Stimulated activated CD4-positive, alpha-beta T cell treated with anti-CD3 and anti-CD28 coated beads, Interleukin-12 subunit alpha, Interleukin-12 subunit beta, amount 100 ng/mL, for 24 hours (primary cell): ENCODE results near the gene TRPM1.
A peak's percentile ranks its signal among the peaks of the same experiment; 100 is the strongest.

Experiments used
- DNase-seq, 2 experiments: peaks; one replicate each; pipeline ENCODE4 v3.0.0-alpha.2; 2020; ENCODE audit warnings: low read depth in 2 of 2

TRPM1 gene

GRCh38 chr15:31101262-31102038 lies at the start of gene TRPM1:
TRPM1 (minus strand) TSS chr15:31101725; CDS start chr15:31081355, 20,370 bp downstream.
- no peak for DNase-seq

GRCh38 chr15:31150732-31151231 lies 49.3 kb upstream of the TRPM1 start:
- DNase-seq, result no peak

- DNase-seq, result no peak
These were observed 48.5 kb upstream of the TRPM1 start for GRCh38 chr15:31149987-31150386.

- DNase-seq, result no peak
These were observed 47.6 kb upstream of the TRPM1 start for GRCh38 chr15:31149088-31149505.

GRCh38 chr15:31148297-31149087 lies 47.0 kb upstream of the TRPM1 start:
- no peak for DNase-seq

GRCh38 chr15:31147944-31148296 lies 46.4 kb upstream of the TRPM1 start:
- DNase-seq, result no peak

- DNase-seq, result no peak
These were observed 45.9 kb upstream of the TRPM1 start for GRCh38 chr15:31147456-31147855.

GRCh38 chr15:31145271-31145911 lies 43.9 kb upstream of the TRPM1 start:
- no peak for DNase-seq

- DNase-seq, result no peak
These were observed 40.3 kb upstream of the TRPM1 start for GRCh38 chr15:31141792-31142191.

- DNase-seq, result no peak
These were observed 35.2 kb upstream of the TRPM1 start for GRCh38 chr15:31136607-31137328.

- DNase-seq, result no peak
These were observed 34.5 kb upstream of the TRPM1 start for GRCh38 chr15:31136016-31136415.

GRCh38 chr15:31135523-31135922 lies 34.0 kb upstream of the TRPM1 start:
- no peak for DNase-seq

- no peak for DNase-seq
These were observed 32.4 kb upstream of the TRPM1 start for GRCh38 chr15:31133890-31134289.

- no peak for DNase-seq
These were observed 30.4 kb upstream of the TRPM1 start for GRCh38 chr15:31131853-31132375.

GRCh38 chr15:31130576-31131237 lies 29.2 kb upstream of the TRPM1 start:
- no peak for DNase-seq

GRCh38 chr15:31129769-31130303 lies 28.3 kb upstream of the TRPM1 start:
- no peak for DNase-seq

- DNase-seq, result peak; percentile 43 to 75
These were observed 27.6 kb upstream of the TRPM1 start for GRCh38 chr15:31128919-31129768.

GRCh38 chr15:31128477-31128876 lies 27.0 kb upstream of the TRPM1 start:
- DNase-seq, result no peak

GRCh38 chr15:31127596-31128261 lies 26.2 kb upstream of the TRPM1 start:
- no peak for DNase-seq
